ENCODE results near the gene BRD1. TPM values are rescaled to one million over a fixed set of nuclear protein-coding genes. Genes with fewer than 3 reads are reported as not detected.

BRD1 gene
- total and polyA plus RNA-seq, 7 donors: 7.9 to 22.9 (median 16.9) TPM

DNA sequence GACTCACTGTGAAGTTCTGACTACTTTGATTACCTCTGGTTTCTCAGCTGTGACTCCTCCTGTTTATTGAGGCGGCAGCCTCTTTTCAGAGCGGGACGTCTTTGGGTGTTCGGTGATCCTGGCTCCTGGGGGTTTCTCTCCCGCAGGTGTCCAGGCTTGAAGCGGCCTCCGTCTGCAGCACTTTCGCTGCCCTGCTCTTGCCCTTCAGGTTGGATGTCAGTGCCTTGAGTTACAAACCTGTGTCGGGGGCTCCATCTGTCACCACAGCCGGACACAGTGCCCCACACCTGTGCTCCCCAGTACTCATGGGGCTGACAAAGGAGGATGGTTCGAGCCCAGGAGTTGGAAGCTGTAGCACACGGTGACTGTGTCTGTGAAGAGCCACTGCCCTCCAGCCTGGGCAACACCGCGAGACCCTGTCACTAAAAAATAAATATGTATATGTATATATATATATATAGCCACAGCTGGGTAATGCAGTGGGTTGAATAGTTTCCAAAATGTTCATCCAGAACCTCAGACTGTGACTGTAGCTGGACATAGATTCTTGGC is 104.1 kb downstream of the BRD1 start:
- no peaks in the 10 kb centered on the region for H3K36me3 ChIP-seq (ENCODE audit: insufficient read depth in 1 of 2, low read depth in 1 of 2)
- H3K4me3 ChIP-seq: no peak overlapping the region
- H3K9me3 ChIP-seq: no peaks in the 10 kb centered on the region
- WGBS, 3 donors: 81 to 82% (median 82%) methylated on average over 14 of the region's 14 CpGs
- no peak for ATAC-seq
- no peak for TF ChIP-seq CTCF (IDR thresholded peaks at IDR 0.05)
- H3K27ac ChIP-seq: no peak overlapping the region
- intact Hi-C loops (cut with DNase I): no loop called here
- peaks cover 0 to 62% (median 7%) of the 10 kb centered on the region in 3 donors for H3K27me3 ChIP-seq (ENCODE audit: insufficient read depth in 3 of 3, low read length in 2 of 3)
- no peak for DNase-seq
- no peaks in the 10 kb centered on the region for H3K4me1 ChIP-seq

Other genes with a start within 250 kb of the BRD1 start
- 1 to 10 TPM; 5.9 to 9.0 (median 8.3) TPM for gene ZBED4, start 26.0 kb upstream of the BRD1 start, total RNA-seq
- gene ZBED4, start 26.0 kb upstream of the BRD1 start, polyA plus RNA-seq: 10 to 100 TPM in 1 of 3 donors, 1 to 10 TPM in 2; 3.3 to 17.9 (median 7.5) TPM
- gene ALG12, start 90.6 kb upstream of the BRD1 start, total RNA-seq: 10 to 100 TPM in 2 of 4 donors, 1 to 10 TPM in 2; 6.5 to 10.8 (median 8.7) TPM
- 10 to 100 TPM in 1 of 3 donors, 1 to 10 TPM in 2; 8.0 to 11.0 (median 8.2) TPM for gene ALG12, start 90.6 kb upstream of the BRD1 start, polyA plus RNA-seq
- 10 to 100 TPM in 3 of 4 donors, 1 to 10 TPM in 1; 9.9 to 14.0 (median 11.5) TPM for gene CRELD2, start 90.8 kb upstream of the BRD1 start, total RNA-seq
- gene CRELD2, start 90.8 kb upstream of the BRD1 start, polyA plus RNA-seq: 10 to 100 TPM in 2 of 3 donors, 1 to 10 TPM in 1; 8.8 to 14.1 (median 11.6) TPM
- gene PIM3, start 132.9 kb upstream of the BRD1 start, total RNA-seq: 100 to 1,000 TPM in 2 of 4 donors, 10 to 100 TPM in 2; 40.5 to 128 (median 84.5) TPM
- 10 to 100 TPM; 66.4 to 84.5 (median 79.0) TPM for gene PIM3, start 132.9 kb upstream of the BRD1 start, polyA plus RNA-seq
- gene IL17REL, start 184.9 kb upstream of the BRD1 start, total RNA-seq: not detected
- gene IL17REL, start 184.9 kb upstream of the BRD1 start, polyA plus RNA-seq: not detected
- gene TTLL8, start 230.4 kb upstream of the BRD1 start, total RNA-seq: not detected
- gene TTLL8, start 230.4 kb upstream of the BRD1 start, polyA plus RNA-seq: not detected